Peyer's patch (tissue), 4 donors: ENCODE results near the gene LRP1-AS.

Source experiments
- CTCF ChIP-seq, 6 experiments: fragments of 450-650 bp in 4 of 6; fragments of 200-600 bp in 2 of 6; sonication (generic) in 1 of 6; IDR thresholded peaks; one replicate each; pipeline ENCODE4 v1.5.1; 2017 to 2019; ENCODE audit warnings: antibody characterized with exemption in 6 of 6, mild to moderate bottlenecking in 3 of 6, moderate library complexity in 1 of 6
- POLR2A ChIP-seq, 2 donors: fragments of 450-650 bp; IDR thresholded peaks; one replicate each; pipeline ENCODE4 v1.5.1; 2017; ENCODE audit warnings: antibody characterized with exemption in 2 of 2, mild to moderate bottlenecking in 2 of 2, moderate library complexity in 2 of 2

GRCh38 chr12:57097554-57097835, 49.9 kb downstream of the LRP1-AS start:
- TF ChIP-seq CTCF (IDR thresholded peaks at IDR 0.05) (no peak), POLR2A (IDR thresholded peaks at IDR 0.05) (no peak)
